K562 (cell line): ENCODE measurements around the gene DYNLT4. TPM values are rescaled to one million over a fixed set of nuclear protein-coding genes. Genes with fewer than 3 reads are reported as not detected.

Experiments
- C11orf30 ChIP-seq: fragments of 450-650 bp; IDR thresholded peaks from 2 replicates; pipeline ENCODE4 v1.6.1; 2016; ENCODE audit warnings: low read depth, mild to moderate bottlenecking
- CBX2 ChIP-seq: fragments of 200-600 bp; sonication (generic); IDR thresholded peaks from one replicate; pipeline ENCODE4 v1.6.1; 2012; ENCODE audit warnings: mild to moderate bottlenecking, low read length, inconsistent platforms; ENCODE audit not compliant: insufficient read depth, poor library complexity, severe bottlenecking
- CHD1 ChIP-seq: fragments of 200-600 bp; sonication (generic); IDR thresholded peaks from one replicate; pipeline ENCODE4 v1.6.1; 2012; ENCODE audit warnings: mild to moderate bottlenecking, moderate library complexity, low read length, inconsistent platforms
- CSDE1 ChIP-seq, 2 experiments: fragments of 450-650 bp; IDR thresholded peaks; 2 replicates each; pipeline ENCODE4 v1.6.1; 2016; ENCODE audit warnings: mild to moderate bottlenecking in 1 of 2
- ETV1 ChIP-seq: fragments of 450-650 bp; conservative IDR thresholded peaks from 2 replicates; pipeline ENCODE4 v1.6.1; 2016; ENCODE audit warnings: missing genetic modification characterization, control low read depth, low read depth, missing compliant biosample characterization
- HMG20A ChIP-seq: fragments of 450-650 bp; formaldehyde crosslinking; conservative IDR thresholded peaks from 2 replicates; pipeline ENCODE4 v1.4.0; 2020; ENCODE audit warnings: mild to moderate bottlenecking, mixed read lengths
- HNRNPUL1 ChIP-seq: fragments of 200-400 bp; formaldehyde crosslinking; IDR thresholded peaks from 2 replicates; pipeline ENCODE4 v1.6.1; 2017; ENCODE audit warnings: low read length
- HSF4 ChIP-seq: fragments of 250-450 bp; sonication (Bioruptor Pico); IDR thresholded peaks from 2 replicates; pipeline ENCODE4 v2.1.2; 2022; ENCODE audit warnings: mild to moderate bottlenecking, moderate library complexity, borderline replicate concordance
- JUNB ChIP-seq: fragments of 450-650 bp; formaldehyde crosslinking; conservative IDR thresholded peaks from 2 replicates; pipeline ENCODE4 v1.4.0; 2020; ENCODE audit warnings: mild to moderate bottlenecking
- MCM7 ChIP-seq, 2 experiments: fragments of 450-650 bp; IDR thresholded peaks; 2 replicates each; pipeline ENCODE4 v1.6.1; 2016 to 2018
- PHTF2 ChIP-seq: fragments of 250-450 bp; sonication (Bioruptor Pico); IDR thresholded peaks from 2 replicates; pipeline ENCODE4 v1.5.0; 2021; ENCODE audit warnings: mild to moderate bottlenecking
- POLR2AphosphoS2 ChIP-seq: IDR thresholded peaks from 2 replicates; pipeline ENCODE4 v1.6.1; 2012; ENCODE audit warnings: low read length, improper control_type of control experiment
- POLR2H ChIP-seq: IDR thresholded peaks from 2 replicates; pipeline ENCODE4 v1.6.1; 2016; ENCODE audit warnings: missing genetic modification characterization, low read depth, mild to moderate bottlenecking, control low read depth, missing compliant biosample characterization, moderate library complexity
- PURB ChIP-seq: sonication (generic); formaldehyde crosslinking; IDR thresholded peaks from 2 replicates; pipeline ENCODE4 v1.9.0; 2021; ENCODE audit warnings: low read depth, mild to moderate bottlenecking, missing genetic modification reagents
- RBFOX2 ChIP-seq: fragments of 200-400 bp; formaldehyde crosslinking; IDR thresholded peaks from 2 replicates; pipeline ENCODE4 v1.6.1; 2017; ENCODE audit warnings: low read depth, mild to moderate bottlenecking, low read length, moderate library complexity
- SMAD4 ChIP-seq: fragments of 250-450 bp; sonication (Bioruptor Pico); conservative IDR thresholded peaks from 2 replicates; pipeline ENCODE4 v1.8.0; 2021; ENCODE audit warnings: inconsistent platforms, mild to moderate bottlenecking, moderate library complexity
- ZKSCAN3 ChIP-seq: fragments of 250-450 bp; sonication (Bioruptor Pico); IDR thresholded peaks from 2 replicates; pipeline ENCODE4 v1.4.0; 2020
- ZNF384 ChIP-seq: IDR thresholded peaks from 2 replicates; pipeline ENCODE4 v1.6.1; 2012; ENCODE audit warnings: low read depth, low read length, improper control_type of control experiment
- polyA plus RNA-seq, 8 experiments: library from polyadenylated mRNA; depleted of rRNA in 4 of 8; stranded (reverse) in 5 of 8; unstranded in 3 of 8; fragments of >200 nt; fragmentation: Nextera tagmentation in 2 of 8; fragmentation: Illumina TruSeq in 1 of 8; extraction: Ambion mirVana in 2 of 8; extraction: Trizol in 1 of 8; gene quantifications; 2 replicates each; pipeline versions ENCODE4 v1.2.1 to v1.2.3, GENCODE V29; 2011 to 2014; ENCODE audit warnings: inconsistent platforms in 1 of 8, missing spikeins in 1 of 8
- total RNA-seq, 7 experiments: library from RNA; depleted of rRNA in 6 of 7; stranded (reverse); fragments of >200 nt in 6 of 7; fragmentation: Illumina TruSeq in 2 of 7; extraction: Trizol in 2 of 7; gene quantifications; 2 replicates each; pipeline versions ENCODE4 v1.2.1 to v1.2.3, GENCODE V29; 2011 to 2021; ENCODE audit warnings: low replicate concordance in 1 of 7
- TF ChIP-seq, protein P1 (sequence below): fragments of 250-450 bp; sonication (Bioruptor Pico); IDR thresholded peaks from 2 replicates; pipeline ENCODE4 v1.4.0; 2020; ENCODE audit warnings: mild to moderate bottlenecking
- TF ChIP-seq, protein P2 (sequence below): fragments of 450-650 bp; IDR thresholded peaks from 2 replicates; pipeline ENCODE4 v1.7.0; 2016; ENCODE audit warnings: borderline replicate concordance
- TF ChIP-seq, protein P3 (sequence below): fragments of 250-450 bp; sonication (Bioruptor Pico); IDR thresholded peaks from 2 replicates; pipeline ENCODE4 v1.8.0; 2021; ENCODE audit warnings: borderline replicate concordance, mild to moderate bottlenecking, moderate library complexity; ENCODE audit not compliant: poor library complexity, severe bottlenecking
- TF ChIP-seq, protein P4 (sequence below): fragments of 250-450 bp; sonication (Bioruptor Pico); IDR thresholded peaks from 2 replicates; pipeline ENCODE4 v1.8.0; 2021; ENCODE audit warnings: moderate library complexity, mild to moderate bottlenecking, inconsistent platforms

The DYNLT4 gene
- total and polyA plus RNA-seq, 9 of the 15 experiments (the other 6 are each of a cell fraction or from before 2014, with no cell fraction given), result 0.29 to 0.73 TPM; not detected in 7

DNA sequence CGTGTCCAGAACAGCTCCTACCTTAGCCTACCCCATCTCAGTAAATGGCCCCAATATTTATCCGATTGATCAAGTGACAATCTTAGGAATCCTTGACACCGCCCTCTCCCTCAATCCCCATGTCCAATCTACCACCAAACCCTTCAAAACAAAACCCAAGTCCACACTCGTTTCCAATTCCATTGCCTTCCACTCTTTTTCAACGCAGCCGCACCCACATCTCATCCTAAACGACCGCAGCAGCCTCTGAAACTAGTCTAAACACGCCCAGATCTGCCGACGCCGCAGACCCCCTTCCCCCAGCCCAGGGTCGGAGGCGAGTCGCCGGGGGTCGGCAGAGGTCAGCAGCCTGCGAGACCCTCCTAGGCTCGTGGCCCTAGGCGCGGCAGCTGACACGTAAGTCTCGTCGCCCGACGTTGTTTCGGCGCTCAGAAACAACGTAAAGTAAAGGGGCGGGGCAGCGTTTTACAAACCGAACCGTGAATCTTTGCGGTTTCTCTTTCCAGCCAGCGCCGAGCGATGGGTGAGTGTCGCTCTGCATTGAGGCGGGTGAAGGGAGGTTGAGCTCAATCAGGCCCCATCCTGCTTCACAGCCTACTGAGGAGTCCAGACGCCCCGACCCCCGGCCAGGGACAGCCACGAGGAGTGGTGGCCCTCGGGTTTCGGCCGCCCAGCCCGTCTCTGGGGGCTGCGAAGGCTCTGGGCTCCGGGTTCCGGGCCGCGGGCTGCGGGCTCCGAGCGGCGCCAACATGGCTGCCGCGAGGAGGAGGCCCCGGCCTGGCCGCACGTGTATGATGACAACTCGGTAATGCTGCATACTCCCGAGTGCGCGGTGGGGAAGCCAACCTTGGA lies 31.8 kb downstream of the DYNLT4 start, which contains the start of gene RPS8 (continued):
- peak in 1 of 2 experiments; percentile 96; a peak in 2 of 4 replicates for TF ChIP-seq CSDE1 (IDR thresholded peaks at IDR 0.05)
- no peak for TF ChIP-seq ZKSCAN3 (CRISPR knock-in tag)
- no peak for TF ChIP-seq CHD1
- TF ChIP-seq HNRNPUL1, result no peak
- TF ChIP-seq RBFOX2, result peak; percentile 100
- TF ChIP-seq CBX2, result no peak
- peak; percentile 91 for TF ChIP-seq POLR2AphosphoS2
- TF ChIP-seq, protein P1, sequence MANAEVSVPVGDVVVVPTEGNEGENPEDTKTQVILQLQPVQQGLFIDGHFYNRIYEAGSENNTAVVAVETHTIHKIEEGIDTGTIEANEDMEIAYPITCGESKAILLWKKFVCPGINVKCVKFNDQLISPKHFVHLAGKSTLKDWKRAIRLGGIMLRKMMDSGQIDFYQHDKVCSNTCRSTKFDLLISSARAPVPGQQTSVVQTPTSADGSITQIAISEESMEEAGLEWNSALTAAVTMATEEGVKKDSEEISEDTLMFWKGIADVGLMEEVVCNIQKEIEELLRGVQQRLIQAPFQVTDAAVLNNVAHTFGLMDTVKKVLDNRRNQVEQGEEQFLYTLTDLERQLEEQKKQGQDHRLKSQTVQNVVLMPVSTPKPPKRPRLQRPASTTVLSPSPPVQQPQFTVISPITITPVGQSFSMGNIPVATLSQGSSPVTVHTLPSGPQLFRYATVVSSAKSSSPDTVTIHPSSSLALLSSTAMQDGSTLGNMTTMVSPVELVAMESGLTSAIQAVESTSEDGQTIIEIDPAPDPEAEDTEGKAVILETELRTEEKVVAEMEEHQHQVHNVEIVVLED (CRISPR knock-in tag), result peak; percentile 82
- peak; percentile 85 for TF ChIP-seq PHTF2 (CRISPR knock-in tag)
- TF ChIP-seq SMAD4 (CRISPR knock-in tag), result peak; percentile 76
- TF ChIP-seq HMG20A, result no peak
- no peak; the same call in 1 of the 2 replicates for TF ChIP-seq ZNF384
- TF ChIP-seq ETV1 (tag), result no peak; the same call in 1 of the 2 replicates
- 0 out of 2 replicates have a peak, but pooled peaks have one; percentile 4 for TF ChIP-seq HSF4 (CRISPR knock-in tag)
- peak in 1 of 2 experiments; percentile 89; a peak in 2 of 4 replicates for TF ChIP-seq MCM7 (IDR thresholded peaks at IDR 0.05)
- TF ChIP-seq, protein P2, sequence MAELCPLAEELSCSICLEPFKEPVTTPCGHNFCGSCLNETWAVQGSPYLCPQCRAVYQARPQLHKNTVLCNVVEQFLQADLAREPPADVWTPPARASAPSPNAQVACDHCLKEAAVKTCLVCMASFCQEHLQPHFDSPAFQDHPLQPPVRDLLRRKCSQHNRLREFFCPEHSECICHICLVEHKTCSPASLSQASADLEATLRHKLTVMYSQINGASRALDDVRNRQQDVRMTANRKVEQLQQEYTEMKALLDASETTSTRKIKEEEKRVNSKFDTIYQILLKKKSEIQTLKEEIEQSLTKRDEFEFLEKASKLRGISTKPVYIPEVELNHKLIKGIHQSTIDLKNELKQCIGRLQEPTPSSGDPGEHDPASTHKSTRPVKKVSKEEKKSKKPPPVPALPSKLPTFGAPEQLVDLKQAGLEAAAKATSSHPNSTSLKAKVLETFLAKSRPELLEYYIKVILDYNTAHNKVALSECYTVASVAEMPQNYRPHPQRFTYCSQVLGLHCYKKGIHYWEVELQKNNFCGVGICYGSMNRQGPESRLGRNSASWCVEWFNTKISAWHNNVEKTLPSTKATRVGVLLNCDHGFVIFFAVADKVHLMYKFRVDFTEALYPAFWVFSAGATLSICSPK, result peak; percentile 79; the same call in 1 of the 2 replicates
- TF ChIP-seq, protein P3, sequence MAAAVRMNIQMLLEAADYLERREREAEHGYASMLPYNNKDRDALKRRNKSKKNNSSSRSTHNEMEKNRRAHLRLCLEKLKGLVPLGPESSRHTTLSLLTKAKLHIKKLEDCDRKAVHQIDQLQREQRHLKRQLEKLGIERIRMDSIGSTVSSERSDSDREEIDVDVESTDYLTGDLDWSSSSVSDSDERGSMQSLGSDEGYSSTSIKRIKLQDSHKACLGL (CRISPR knock-in tag), result peak; percentile 72
- TF ChIP-seq C11orf30, result peak; percentile 96
- peak; percentile 98 for TF ChIP-seq POLR2H
- no peak for TF ChIP-seq JUNB (CRISPR knock-in tag)
- no peak for TF ChIP-seq PURB (CRISPR knock-in tag)
- TF ChIP-seq, protein P4, sequence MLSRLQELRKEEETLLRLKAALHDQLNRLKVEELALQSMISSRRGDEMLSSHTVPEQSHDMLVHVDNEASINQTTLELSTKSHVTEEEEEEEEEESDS (CRISPR knock-in tag), result no peak
